ENCODE measurements around the gene INKA2. TPM values are rescaled to one million over a fixed set of nuclear protein-coding genes. Genes with fewer than 3 reads are reported as not detected.

The INKA2 gene
- total RNA-seq, 1 experiment from 2014 or later: 12.5 TPM

DNA sequence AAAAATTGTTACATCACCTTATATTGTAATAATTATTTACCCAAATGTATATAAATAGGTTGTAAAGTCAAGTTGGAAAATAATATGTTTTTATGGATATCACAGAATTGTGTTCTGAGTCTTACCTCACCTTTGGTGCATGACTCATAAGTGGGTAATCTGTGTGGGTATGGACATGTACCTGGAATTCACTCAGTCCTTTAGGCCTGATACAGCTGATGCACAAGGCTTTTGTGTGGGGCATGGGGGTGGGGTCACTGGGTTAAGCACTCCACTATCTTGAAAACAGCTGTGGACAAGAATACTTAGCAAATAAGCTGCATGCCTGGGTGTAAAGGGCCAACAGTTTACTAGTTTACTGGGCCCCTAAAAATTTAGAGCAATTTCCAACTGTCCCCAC lies 34.4 kb downstream of the INKA2 start:
- DNase-seq (ENCODE audit: low read depth): no peak

GRCh38 chr1:111704240-111704639 lies 35.0 kb downstream of the INKA2 start:
- DNase-seq (ENCODE audit: low read depth): no peak

DNA sequence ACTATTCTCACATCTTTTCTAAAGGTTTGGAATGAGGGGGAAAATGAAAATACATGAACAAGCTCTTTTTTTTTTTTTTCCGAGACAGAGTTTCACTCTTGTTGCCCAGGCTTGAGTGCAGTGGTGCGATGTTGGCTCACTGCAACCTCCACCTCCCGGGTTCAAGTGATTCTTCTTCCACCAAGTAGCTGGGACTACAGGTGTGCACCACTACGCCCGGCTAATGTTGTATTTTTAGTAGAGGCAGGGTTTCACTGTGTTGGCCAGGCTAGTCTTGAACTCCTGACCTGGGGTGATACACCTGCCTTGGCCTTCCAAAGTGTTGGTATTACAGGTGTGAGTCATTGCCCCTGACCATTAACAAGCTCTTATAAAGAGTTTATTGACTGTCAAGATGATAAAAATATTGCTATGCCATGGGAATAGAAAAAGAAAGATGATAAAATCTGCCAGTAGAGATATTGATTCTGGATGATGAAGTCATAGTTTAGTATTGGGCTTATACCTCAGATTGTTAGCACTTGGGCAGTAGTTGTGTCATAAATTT lies 36.6 kb downstream of the INKA2 start:
- no peak for DNase-seq (ENCODE audit: low read depth)

DNA sequence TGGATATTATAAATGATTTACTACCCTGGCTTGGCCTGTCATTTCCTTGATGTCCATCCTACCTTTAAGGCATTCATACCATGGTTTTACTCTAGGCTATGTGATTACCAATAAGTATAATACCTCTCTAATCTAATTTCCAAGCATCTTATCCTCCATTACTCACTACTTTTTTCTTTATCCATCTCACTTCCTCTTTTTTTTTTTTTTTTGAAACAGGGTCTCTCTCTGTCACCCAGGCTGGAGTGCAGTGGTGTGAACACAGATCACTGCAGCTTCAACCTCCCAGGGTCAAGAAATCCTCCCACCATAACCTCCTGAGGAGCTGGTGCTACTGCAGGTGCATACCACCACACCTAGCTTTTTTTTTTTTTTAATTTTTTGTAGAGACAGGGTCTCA lies 39.9 kb downstream of the INKA2 start:
- no peak for DNase-seq (ENCODE audit: low read depth)

- no peak for DNase-seq (ENCODE audit: low read depth)
These were observed 42.9 kb downstream of the INKA2 start for GRCh38 chr1:111696330-111696729.

GRCh38 chr1:111695801-111696200 lies 43.4 kb downstream of the INKA2 start:
- no peak for DNase-seq (ENCODE audit: low read depth)

GRCh38 chr1:111691886-111692285 lies 47.3 kb downstream of the INKA2 start:
- no peak for DNase-seq (ENCODE audit: low read depth)

DNA sequence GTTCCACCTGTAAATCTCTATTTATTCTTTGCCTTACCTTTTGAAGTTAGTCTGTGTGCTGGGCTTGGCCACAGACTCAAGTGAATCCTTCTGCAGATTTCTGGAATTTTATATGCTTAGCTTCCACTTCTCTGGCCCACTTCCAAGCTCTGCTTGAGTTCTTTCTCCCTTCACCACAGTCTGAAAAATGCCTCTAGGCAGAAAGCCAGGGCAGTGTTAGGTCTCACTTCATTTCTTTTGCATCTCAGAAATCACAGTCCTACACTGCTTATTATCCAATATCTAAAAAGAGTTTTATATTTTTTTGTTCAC lies 48.9 kb downstream of the INKA2 start:
- peak; percentile 82 for DNase-seq (ENCODE audit: low read depth)

Other genes with a start within 250 kb of the INKA2 start
- not detected in 2 replicates for gene ADORA3, start 235.8 kb downstream of the INKA2 start, total RNA-seq (2014; rRNA removed)
- not detected in 2 replicates for gene TMIGD3, start 235.8 kb downstream of the INKA2 start, total RNA-seq (2014; rRNA removed)
- gene RAP1A, start 119.6 kb downstream of the INKA2 start, total RNA-seq (2014; rRNA removed): 19.9 and 24.7 TPM in 2 replicates
- 23.6 and 31.0 TPM in 2 replicates for gene DDX20, start 16.5 kb upstream of the INKA2 start, total RNA-seq (2014; rRNA removed)

Data from LHCN-M2 (cell line).